Measurements from ENCODE around the gene SLC1A5.

SLC1A5 gene

DNA sequence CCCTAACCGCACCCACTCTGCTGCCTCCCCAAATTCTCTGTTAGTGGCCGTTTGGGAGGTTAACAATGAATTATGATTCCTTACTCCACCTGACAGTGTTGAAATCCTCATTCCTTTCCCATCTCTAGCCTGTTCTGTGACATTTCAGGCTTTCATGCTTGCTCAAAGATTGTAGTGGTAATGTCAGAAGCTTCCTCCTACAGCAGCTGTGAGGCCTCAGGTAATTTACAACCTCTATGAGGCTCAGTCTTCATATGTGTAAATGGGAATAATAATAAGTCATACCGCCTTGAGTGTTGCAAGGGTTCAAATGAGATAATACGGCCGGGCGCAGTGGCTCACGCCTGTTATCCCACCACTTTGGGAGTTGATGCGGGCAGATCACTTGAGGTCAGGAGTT, 977 bp upstream of the SLC1A5 start:
- no peaks in the 10 kb centered on the region for H3K9me2 ChIP-seq (ENCODE audit: low read depth, low read length)
- peaks cover 15% of the 10 kb centered on the region; the same call in 1 of the 2 replicates for H3K36me3 ChIP-seq (ENCODE audit: insufficient read depth, low read length)
- no peak overlapping the region for H2AFZ ChIP-seq (ENCODE audit: low read length)
- no peak overlapping the region for H3K4me3 ChIP-seq (ENCODE audit: low read depth, low read length, poor library complexity, severe bottlenecking)
- no peak overlapping the region for H3K27ac ChIP-seq (ENCODE audit: low read depth, low read length, poor library complexity, severe bottlenecking)
- H4K20me1 ChIP-seq (ENCODE audit: insufficient read depth, low read length): no peaks in the 10 kb centered on the region
- H3F3A ChIP-seq (ENCODE audit: insufficient read depth, low read length): peaks cover 6% of the 10 kb centered on the region; the same call in 1 of the 2 replicates
- TF ChIP-seq EZH2 (IDR thresholded peaks at IDR 0.05; ENCODE audit: borderline replicate concordance, low read length): no peak
- TF ChIP-seq, protein P1, sequence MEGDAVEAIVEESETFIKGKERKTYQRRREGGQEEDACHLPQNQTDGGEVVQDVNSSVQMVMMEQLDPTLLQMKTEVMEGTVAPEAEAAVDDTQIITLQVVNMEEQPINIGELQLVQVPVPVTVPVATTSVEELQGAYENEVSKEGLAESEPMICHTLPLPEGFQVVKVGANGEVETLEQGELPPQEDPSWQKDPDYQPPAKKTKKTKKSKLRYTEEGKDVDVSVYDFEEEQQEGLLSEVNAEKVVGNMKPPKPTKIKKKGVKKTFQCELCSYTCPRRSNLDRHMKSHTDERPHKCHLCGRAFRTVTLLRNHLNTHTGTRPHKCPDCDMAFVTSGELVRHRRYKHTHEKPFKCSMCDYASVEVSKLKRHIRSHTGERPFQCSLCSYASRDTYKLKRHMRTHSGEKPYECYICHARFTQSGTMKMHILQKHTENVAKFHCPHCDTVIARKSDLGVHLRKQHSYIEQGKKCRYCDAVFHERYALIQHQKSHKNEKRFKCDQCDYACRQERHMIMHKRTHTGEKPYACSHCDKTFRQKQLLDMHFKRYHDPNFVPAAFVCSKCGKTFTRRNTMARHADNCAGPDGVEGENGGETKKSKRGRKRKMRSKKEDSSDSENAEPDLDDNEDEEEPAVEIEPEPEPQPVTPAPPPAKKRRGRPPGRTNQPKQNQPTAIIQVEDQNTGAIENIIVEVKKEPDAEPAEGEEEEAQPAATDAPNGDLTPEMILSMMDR (IDR thresholded peaks at IDR 0.05; ENCODE audit: low read length): no peak
- no peak overlapping the region for H3K4me2 ChIP-seq (ENCODE audit: low read length)
- no peaks in the 10 kb centered on the region for H3K9me3 ChIP-seq (ENCODE audit: low read length)
- no peak overlapping the region for H3K9ac ChIP-seq (ENCODE audit: low read length)
- peaks cover 21% of the 10 kb centered on the region for H3K4me1 ChIP-seq (ENCODE audit: insufficient read depth, low read length, severe bottlenecking)
- no peaks in the 10 kb centered on the region; the same call in 1 of the 2 replicates for H3K27me3 ChIP-seq (ENCODE audit: insufficient read depth, low read length)
- H3K79me2 ChIP-seq (ENCODE audit: insufficient read depth, low read length): peaks cover 38% of the 10 kb centered on the region

DNA sequence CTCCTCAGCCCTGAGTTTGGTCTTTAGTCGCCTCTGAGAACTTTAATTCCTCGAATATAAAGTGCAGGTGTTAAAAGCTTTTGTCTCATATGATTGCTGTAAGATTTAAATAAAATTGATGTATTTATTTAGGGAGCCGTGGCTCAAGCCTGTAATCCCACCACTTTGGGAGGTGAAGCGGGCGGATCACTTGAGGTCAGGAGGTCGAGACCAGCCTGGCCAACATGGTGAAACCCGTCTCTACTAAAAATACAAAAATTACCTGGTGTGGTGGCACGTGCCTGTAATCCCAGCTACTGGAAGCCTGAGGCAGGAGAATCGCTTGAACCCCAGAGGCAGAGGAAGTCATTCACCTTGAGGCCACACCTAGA, 559 bp upstream of the SLC1A5 start:
- no peaks in the 10 kb centered on the region; the same call in 1 of the 2 replicates for H3K27me3 ChIP-seq (ENCODE audit: insufficient read depth, low read length)
- H3K4me3 ChIP-seq (ENCODE audit: low read depth, low read length, poor library complexity, severe bottlenecking): no peak overlapping the region
- no peak overlapping the region for H3K27ac ChIP-seq (ENCODE audit: low read depth, low read length, poor library complexity, severe bottlenecking)
- H2AFZ ChIP-seq (ENCODE audit: low read length): no peak overlapping the region
- no peaks in the 10 kb centered on the region for H4K20me1 ChIP-seq (ENCODE audit: insufficient read depth, low read length)
- peaks cover 19% of the 10 kb centered on the region; the same call in 1 of the 2 replicates for H3K36me3 ChIP-seq (ENCODE audit: insufficient read depth, low read length)
- H3K79me2 ChIP-seq (ENCODE audit: insufficient read depth, low read length): peaks cover 42% of the 10 kb centered on the region
- peaks cover 6% of the 10 kb centered on the region; the same call in 1 of the 2 replicates for H3F3A ChIP-seq (ENCODE audit: insufficient read depth, low read length)
- no peaks in the 10 kb centered on the region for H3K9me2 ChIP-seq (ENCODE audit: low read depth, low read length)
- no peak overlapping the region for H3K9ac ChIP-seq (ENCODE audit: low read length)
- H3K4me2 ChIP-seq (ENCODE audit: low read length): peak overlapping the region; percentile 44
- H3K9me3 ChIP-seq (ENCODE audit: low read length): no peaks in the 10 kb centered on the region
- TF ChIP-seq, protein P1 (IDR thresholded peaks at IDR 0.05; ENCODE audit: low read length): no peak
- no peak for TF ChIP-seq EZH2 (IDR thresholded peaks at IDR 0.05; ENCODE audit: borderline replicate concordance, low read length)
- peaks cover 25% of the 10 kb centered on the region for H3K4me1 ChIP-seq (ENCODE audit: insufficient read depth, low read length, severe bottlenecking)

DNA sequence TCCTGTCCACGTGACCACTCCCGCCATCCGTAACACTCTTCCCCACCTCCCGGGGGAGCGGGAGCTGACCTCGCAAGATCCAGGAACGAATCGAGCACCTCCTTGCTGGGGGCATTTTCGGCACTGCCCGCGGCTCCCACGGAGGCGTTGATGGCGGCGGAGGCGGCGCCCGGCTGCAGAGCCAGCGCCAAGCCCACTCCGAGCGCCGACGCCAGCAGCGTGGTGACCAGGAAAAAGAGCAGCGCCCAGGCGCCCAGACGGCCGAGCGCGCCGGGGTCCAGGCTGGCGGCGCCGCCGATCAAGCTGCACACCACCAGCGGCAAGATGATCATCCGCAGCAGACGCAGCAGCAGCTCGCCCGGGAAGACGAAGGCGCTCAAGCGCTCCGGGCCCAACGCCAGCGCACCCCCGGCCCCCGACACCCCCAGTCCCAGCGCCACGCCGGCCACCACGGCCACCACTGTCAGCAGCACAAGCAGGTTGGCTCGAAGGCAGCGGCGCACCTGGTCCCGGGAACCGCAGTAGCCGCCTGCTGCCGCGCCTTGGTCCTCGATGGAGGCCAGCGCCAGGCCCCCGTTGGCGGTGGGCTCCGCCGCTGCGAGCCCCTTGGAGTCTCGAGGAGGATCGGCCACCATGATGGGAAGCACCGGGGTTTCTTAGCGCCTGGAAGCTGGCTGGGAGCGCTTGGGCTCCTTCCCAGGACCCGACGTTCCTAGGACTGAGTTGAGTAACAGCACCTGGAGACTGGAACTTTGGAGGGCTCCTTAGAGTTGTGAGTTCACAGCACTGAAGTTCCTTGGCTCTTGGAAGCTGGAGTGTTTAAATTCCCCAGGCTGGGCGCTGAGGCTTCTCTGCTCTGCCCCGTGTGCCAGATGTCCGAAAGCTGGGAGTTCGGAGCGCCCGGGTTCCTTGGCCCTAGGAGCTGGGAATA, 798 bp downstream of the SLC1A5 start:
- H3K27me3 ChIP-seq (ENCODE audit: insufficient read depth, low read length): no peaks in the 10 kb centered on the region; the same call in 1 of the 2 replicates
- H3K9me2 ChIP-seq (ENCODE audit: low read depth, low read length): no peaks in the 10 kb centered on the region
- peak overlapping the region; percentile 95 for H3K27ac ChIP-seq (ENCODE audit: low read depth, low read length, poor library complexity, severe bottlenecking)
- H3K36me3 ChIP-seq (ENCODE audit: insufficient read depth, low read length): peaks cover 33% of the 10 kb centered on the region
- peak overlapping the region; percentile 87 for H3K9ac ChIP-seq (ENCODE audit: low read length)
- H3K4me3 ChIP-seq (ENCODE audit: low read depth, low read length, poor library complexity, severe bottlenecking): peak overlapping the region; percentile 98
- H3K4me1 ChIP-seq (ENCODE audit: insufficient read depth, low read length, severe bottlenecking): peaks cover 31% of the 10 kb centered on the region
- no peak for TF ChIP-seq EZH2 (IDR thresholded peaks at IDR 0.05; ENCODE audit: borderline replicate concordance, low read length)
- TF ChIP-seq, protein P1 (IDR thresholded peaks at IDR 0.05; ENCODE audit: low read length): no peak
- no peaks in the 10 kb centered on the region for H4K20me1 ChIP-seq (ENCODE audit: insufficient read depth, low read length)
- H3K79me2 ChIP-seq (ENCODE audit: insufficient read depth, low read length): peaks cover 42% of the 10 kb centered on the region
- H3K4me2 ChIP-seq (ENCODE audit: low read length): peak overlapping the region; percentile 85
- no peak overlapping the region for H2AFZ ChIP-seq (ENCODE audit: low read length)
- peaks cover 6% of the 10 kb centered on the region; the same call in 1 of the 2 replicates for H3F3A ChIP-seq (ENCODE audit: insufficient read depth, low read length)
- no peaks in the 10 kb centered on the region for H3K9me3 ChIP-seq (ENCODE audit: low read length)
